Measurements from ENCODE around the gene UBE2I. TPM values are rescaled to one million over a fixed set of nuclear protein-coding genes. Genes with fewer than 3 reads are reported as not detected.
A peak's percentile ranks its signal among the peaks of the same experiment; 100 is the strongest.

UBE2I gene
- total and polyA plus RNA-seq, 7 donors: 38.4 to 95.3 (median 54.5) TPM

DNA sequence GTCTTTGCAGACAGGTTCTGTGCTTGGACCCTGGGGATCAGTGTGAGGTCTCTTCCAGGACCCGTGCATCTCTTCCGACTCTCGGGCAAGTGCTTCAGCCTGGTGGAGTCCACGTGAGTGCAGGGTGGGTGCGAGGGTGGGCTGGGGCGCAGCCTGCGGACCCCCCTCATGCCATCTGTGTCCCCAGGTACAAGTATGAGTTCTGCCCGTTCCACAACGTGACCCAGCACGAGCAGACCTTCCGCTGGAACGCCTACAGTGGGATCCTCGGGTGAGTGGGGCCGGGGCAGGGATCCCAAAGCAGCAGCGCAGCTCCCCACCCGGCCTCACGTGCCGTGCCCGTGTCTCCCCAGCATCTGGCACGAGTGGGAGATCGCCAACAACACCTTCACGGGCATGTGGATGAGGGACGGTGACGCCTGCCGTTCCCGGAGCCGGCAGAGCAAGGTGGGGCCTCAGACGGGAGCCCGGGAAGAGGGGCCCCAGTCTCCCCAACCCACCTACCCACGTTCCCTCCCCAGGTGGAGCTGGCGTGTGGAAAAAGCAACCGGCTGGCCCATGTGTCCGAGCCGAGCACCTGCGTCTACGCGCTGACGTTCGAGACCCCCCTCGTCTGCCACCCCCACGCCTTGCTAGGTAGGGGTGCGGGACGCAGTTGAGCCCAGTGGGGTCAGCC lies 52.4 kb downstream of the UBE2I start:
- TF ChIP-seq CTCF (IDR thresholded peaks at IDR 0.05) (no peak), POLR2A (IDR thresholded peaks at IDR 0.05) (no peak), POLR2AphosphoS5 (IDR thresholded peaks at IDR 0.05) (no peak), EP300 (IDR thresholded peaks at IDR 0.05) (no peak)
- intact Hi-C loops (cut with DNase I): loop anchor here (2.0 kb wide), 1 partner anchor 43 kb away; no protein-coding TSS in a partner anchor
- no peak overlapping the region for H3K4me3 ChIP-seq
- H3K4me1 ChIP-seq: no peaks in the 10 kb centered on the region
- H3K27me3 ChIP-seq: no peaks in the 10 kb centered on the region
- H3K27ac ChIP-seq: no peak overlapping the region
- H3K9me3 ChIP-seq: no peaks in the 10 kb centered on the region
- DNase-seq: no peak
- 95 to 96% methylated on average over 43 of the region's 43 CpGs for WGBS, 2 donors
- peaks cover 11 to 92% (median 36%) of the 10 kb centered on the region in 4 donors for H3K36me3 ChIP-seq

DNA sequence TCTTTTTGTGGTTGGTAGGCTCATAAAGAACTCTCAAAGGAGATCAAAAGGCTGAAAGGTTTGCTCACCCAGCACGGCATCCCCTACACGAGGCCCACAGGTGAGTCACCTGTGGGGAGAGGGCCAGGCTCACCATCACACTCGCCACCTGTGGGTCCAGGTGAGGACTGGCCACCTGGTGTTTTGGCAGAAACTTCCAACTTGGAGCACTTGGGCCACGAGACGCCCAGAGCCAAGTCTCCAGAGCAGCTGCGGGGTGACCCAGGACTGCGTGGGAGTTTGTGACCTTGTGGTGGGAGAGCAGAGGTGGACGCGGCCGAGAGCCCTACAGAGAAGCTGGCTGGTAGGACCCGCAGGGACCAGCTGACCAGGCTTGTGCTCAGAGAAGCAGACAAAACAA lies 53.4 kb downstream of the UBE2I start:
- no peaks in the 10 kb centered on the region for H3K27me3 ChIP-seq
- no peaks in the 10 kb centered on the region for H3K9me3 ChIP-seq
- DNase-seq: no peak
- intact Hi-C loops (cut with DNase I): no loop called here
- H3K27ac ChIP-seq: no peak overlapping the region
- no peaks in the 10 kb centered on the region for H3K4me1 ChIP-seq
- H3K36me3 ChIP-seq: peaks cover 13 to 98% (median 38%) of the 10 kb centered on the region in 4 donors
- WGBS, 2 donors: 86 to 87% methylated on average over 11 of the region's 11 CpGs
- TF ChIP-seq EP300 (IDR thresholded peaks at IDR 0.05) (no peak), POLR2AphosphoS5 (IDR thresholded peaks at IDR 0.05) (no peak), CTCF (IDR thresholded peaks at IDR 0.05) (no peak), POLR2A (IDR thresholded peaks at IDR 0.05) (no peak)
- no peak overlapping the region for H3K4me3 ChIP-seq

DNA sequence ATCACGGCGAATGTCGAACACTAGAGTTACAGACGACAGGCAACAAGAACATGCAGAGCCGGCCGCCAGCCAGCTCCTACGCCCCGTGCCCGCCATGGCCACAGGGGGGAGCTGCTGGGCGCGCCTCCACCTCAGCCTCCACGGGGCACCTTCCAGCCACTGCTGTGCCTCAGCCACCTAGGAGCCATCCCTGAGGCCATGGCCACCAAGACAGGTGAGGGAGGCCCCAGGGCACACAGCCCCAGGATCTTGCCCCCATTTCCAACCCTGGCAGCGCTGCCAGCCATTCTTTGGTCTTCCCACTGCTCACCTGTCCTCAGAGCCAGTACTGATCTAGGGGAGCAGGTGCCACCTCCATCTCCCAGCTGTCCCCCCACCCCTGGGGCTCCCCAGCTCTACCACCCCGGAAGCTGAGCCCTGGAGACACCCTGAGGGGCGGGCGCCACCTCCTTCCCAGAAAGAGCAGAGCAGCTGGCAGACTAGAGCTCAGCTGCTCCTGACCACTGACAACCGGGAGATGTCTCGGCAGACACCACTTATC lies 54.1 kb downstream of the UBE2I start:
- Histone ChIP-seq H3K27ac (peak overlapping the region in 1 of 4 donors; percentile 12), H3K4me1 (no peaks in the 10 kb centered on the region), H3K36me3 (peaks cover 15 to 93% (median 40%) of the 10 kb centered on the region in 4 donors), H3K27me3 (no peaks in the 10 kb centered on the region), H3K9me3 (no peaks in the 10 kb centered on the region), H3K4me3 (no peak overlapping the region)
- no peak for TF ChIP-seq EP300 (IDR thresholded peaks at IDR 0.05)
- TF ChIP-seq CTCF (IDR thresholded peaks at IDR 0.05): peak in 3 of 4 experiments; percentile 55 to 67 (median 56)
- TF ChIP-seq POLR2AphosphoS5 (IDR thresholded peaks at IDR 0.05): no peak
- no peak for TF ChIP-seq POLR2A (IDR thresholded peaks at IDR 0.05)
- intact Hi-C loops (cut with DNase I): no loop called here
- DNase-seq: no peak
- WGBS, 2 donors: 31 to 46% methylated on average over 18 of the region's 18 CpGs

- TF ChIP-seq CTCF (IDR thresholded peaks at IDR 0.05): no peak
- TF ChIP-seq EP300 (IDR thresholded peaks at IDR 0.05): no peak
- no peak for TF ChIP-seq POLR2A (IDR thresholded peaks at IDR 0.05)
- no peak for TF ChIP-seq POLR2AphosphoS5 (IDR thresholded peaks at IDR 0.05)
- Histone ChIP-seq H3K36me3 (peaks cover 15 to 89% (median 40%) of the 10 kb centered on the region in 4 donors), H3K4me1 (no peaks in the 10 kb centered on the region), H3K27me3 (no peaks in the 10 kb centered on the region), H3K9me3 (no peaks in the 10 kb centered on the region), H3K4me3 (no peak overlapping the region), H3K27ac (no peak overlapping the region)
- DNase-seq: no peak
- intact Hi-C loops (cut with DNase I): no loop called here
- WGBS, 2 donors: 89 to 90% methylated on average over 22 of the region's 22 CpGs
Observed at GRCh38 chr16:1364510-1364909, 55.1 kb downstream of the UBE2I start.
